HCT116 (cell line): ENCODE results near the gene PNPLA2. TPM values are rescaled to one million over a fixed set of nuclear protein-coding genes. Genes with fewer than 3 reads are reported as not detected.

ENCODE experiments used
- ATAC-seq: fragments of 200-7000 bp; cut with Tn5 transposase; 2 replicates; pipeline ENCODE4 v1.9.1; 2020; ENCODE audit warnings: mild to moderate bottlenecking, moderate library complexity
- BruUV-seq: library from RNA; stranded (reverse); fragments of 400-500 nt; replicated peaks from 2 replicates; lab custom pipeline; 2021; lab: Mats Ljungman, UMichigan
- CTCF ChIA-PET: fragments of 300-600 bp; sonication (Branson Sonifier 250); formaldehyde crosslinking; loops from one replicate; lab custom pipeline; 2021; ENCODE audit warnings: antibody characterized with exemption; lab: Charles Lee
- POLR2A ChIA-PET: fragments of 300-600, 350-600 bp; sonication (Branson Sonifier 250); formaldehyde crosslinking; loops from one replicate; lab custom pipeline; 2021; ENCODE audit warnings: antibody characterized with exemption; lab: Charles Lee
- RAD21 ChIA-PET, 2 experiments: fragments of 300-600 bp; sonication (Branson Sonifier 250); formaldehyde crosslinking; loops; one replicate each; lab custom pipeline; 2023; ENCODE audit warnings: low total read pairs in 2 of 2; ENCODE audit not compliant: uncharacterized antibody in 2 of 2, unreplicated experiment in 2 of 2, low non-redundant PET in 1 of 2; lab: Charles Lee
- DNase-seq: peaks from one replicate; pipeline ENCODE4 v3.0.0-alpha.2; 2010; ENCODE audit warnings: low read depth, low spot score
- H2AFZ ChIP-seq: fragments of 200-600 bp; shearing (Covaris generic), sonication (generic); 2 replicates; pipeline ENCODE4 v1.6.1; 2017; ENCODE audit warnings: low read depth, mixed run types, mixed read lengths, antibody characterized with exemption, low read length; ENCODE audit not compliant: poor library complexity, severe bottlenecking
- H3K27ac ChIP-seq: 2 replicates; pipeline ENCODE4 v1.5.1; 2012; ENCODE audit warnings: low read depth, low read length
- H3K27me3 ChIP-seq: fragments of 200-600 bp; sonication (generic); 2 replicates; pipeline ENCODE4 v1.6.1; 2016; ENCODE audit warnings: mixed run types, low read length, mixed read lengths; ENCODE audit not compliant: insufficient read depth
- H3K36me3 ChIP-seq, 2 experiments: fragments of 200-500 bp in 1 of 2; fragments of 200-600 bp in 1 of 2; sonication (Bioruptor generic) in 1 of 2; sonication (generic) in 1 of 2; 2 replicates each; pipeline versions ENCODE4 v1.5.1 to v1.6.1; 2014 to 2016; ENCODE audit warnings: low read length in 2 of 2, inconsistent platforms in 1 of 2, mixed read lengths in 1 of 2, mixed run types in 1 of 2; ENCODE audit not compliant: insufficient read depth in 2 of 2, control insufficient read depth in 1 of 2
- H3K4me1 ChIP-seq, 2 experiments: fragments of 200-600 bp in 1 of 2; sonication (generic) in 1 of 2; 2 replicates each; pipeline versions ENCODE4 v1.5.1 to v1.6.1; 2012 to 2017; ENCODE audit warnings: low read length in 2 of 2, inconsistent platforms in 1 of 2, mild to moderate bottlenecking in 1 of 2, mixed read lengths in 1 of 2, mixed run types in 1 of 2, moderate library complexity in 1 of 2; ENCODE audit not compliant: insufficient read depth in 2 of 2, control insufficient read depth in 1 of 2
- H3K4me2 ChIP-seq: fragments of 200-600 bp; sonication (generic); 2 replicates; pipeline ENCODE4 v1.6.1; 2017; ENCODE audit warnings: mixed run types, low read length, mixed read lengths
- H3K4me3 ChIP-seq, 2 experiments: fragments of 200-600 bp in 1 of 2; sonication (generic) in 1 of 2; replicated peaks in 1 of 2; 2 replicates each; pipeline ENCODE4 v1.5.1; 2011 to 2016; ENCODE audit warnings: low read length in 2 of 2, control low read depth in 1 of 2, low read depth in 1 of 2, mild to moderate bottlenecking in 1 of 2, mixed read lengths in 1 of 2, mixed run types in 1 of 2
- H3K79me2 ChIP-seq: fragments of 200-600 bp; sonication (generic); 2 replicates; pipeline ENCODE4 v1.6.1; 2017; ENCODE audit warnings: mild to moderate bottlenecking, mixed run types, low read length, moderate library complexity, mixed read lengths; ENCODE audit not compliant: insufficient read depth
- H3K9ac ChIP-seq: fragments of 200-600 bp; sonication (generic); 2 replicates; pipeline ENCODE4 v1.6.1; 2016; ENCODE audit warnings: low read length, mixed read lengths
- H3K9me2 ChIP-seq: fragments of 200-600 bp; sonication (generic), shearing (Covaris generic); 2 replicates; pipeline ENCODE4 v1.6.1; 2017; ENCODE audit warnings: mixed run types, mild to moderate bottlenecking, moderate library complexity; ENCODE audit not compliant: insufficient read depth
- H3K9me3 ChIP-seq, 2 experiments: fragments of 200-500 bp in 1 of 2; fragments of 200-600 bp in 1 of 2; sonication (Bioruptor generic) in 1 of 2; sonication (generic) in 1 of 2; 2 replicates each; pipeline ENCODE4 v1.6.1; 2014 to 2017; ENCODE audit warnings: low read length in 2 of 2, mixed read lengths in 2 of 2, inconsistent platforms in 1 of 2, low read depth in 1 of 2, mild to moderate bottlenecking in 1 of 2, mixed run types in 1 of 2, moderate library complexity in 1 of 2; ENCODE audit not compliant: control insufficient read depth in 1 of 2, insufficient read depth in 1 of 2
- H4K20me1 ChIP-seq: fragments of 200-600 bp; sonication (generic), shearing (Covaris generic); 2 replicates; pipeline ENCODE4 v1.6.1; 2017; ENCODE audit warnings: mixed run types, mild to moderate bottlenecking, moderate library complexity; ENCODE audit not compliant: insufficient read depth
- CBX3 ChIP-seq: IDR thresholded peaks from 2 replicates; pipeline ENCODE4 v1.6.1; 2012; ENCODE audit warnings: low read depth
- EGR1 ChIP-seq: IDR thresholded peaks from 2 replicates; pipeline ENCODE4 v1.6.1; 2012; ENCODE audit warnings: low read depth
- ELF1 ChIP-seq: IDR thresholded peaks from 2 replicates; pipeline ENCODE4 v1.6.1; 2012; ENCODE audit warnings: low read depth, borderline replicate concordance
- JUND ChIP-seq: IDR thresholded peaks from 2 replicates; pipeline ENCODE4 v1.6.1; 2012
- POLR2A ChIP-seq: IDR thresholded peaks from 2 replicates; pipeline ENCODE4 v1.7.0; 2011; ENCODE audit warnings: borderline replicate concordance; ENCODE audit not compliant: insufficient read depth, insufficient read length; ENCODE audit errors: extremely low read depth
- RAD21 ChIP-seq: IDR thresholded peaks from 2 replicates; pipeline ENCODE4 v1.6.1; 2012; ENCODE audit warnings: low read depth, mild to moderate bottlenecking
- SIN3A ChIP-seq: IDR thresholded peaks from 2 replicates; pipeline ENCODE4 v1.6.1; 2012; ENCODE audit warnings: low read depth
- SP1 ChIP-seq: IDR thresholded peaks from 2 replicates; pipeline ENCODE4 v1.6.1; 2012; ENCODE audit warnings: low read depth
- TCF7L2 ChIP-seq: IDR thresholded peaks from 2 replicates; pipeline ENCODE4 v1.7.0; 2011; ENCODE audit warnings: borderline replicate concordance, inconsistent platforms; ENCODE audit not compliant: insufficient read depth, insufficient read length; ENCODE audit errors: extremely low read depth
- YY1 ChIP-seq: IDR thresholded peaks from 2 replicates; pipeline ENCODE4 v1.6.1; 2011; ENCODE audit warnings: low read length, low read depth, moderate library complexity, mild to moderate bottlenecking; ENCODE audit not compliant: insufficient replicate concordance; ENCODE audit errors: extremely low read depth
- ZFX ChIP-seq: fragments of 450-650 bp; IDR thresholded peaks from 2 replicates; pipeline ENCODE4 v1.6.1; 2017
- ZNF274 ChIP-seq: fragments of 200-500 bp; sonication (Bioruptor generic); IDR thresholded peaks from 2 replicates; pipeline ENCODE4 v1.6.1; 2014; ENCODE audit warnings: mild to moderate bottlenecking, low read depth, low read length, inconsistent platforms
- intact Hi-C: fragments of 100-400 bp; cut with micrococcal nuclease; formaldehyde crosslinking; loops from 2 replicates; pipeline ENCODE4 v1.10.0; 2022
- total RNA-seq: library from RNA; stranded (reverse); gene quantifications from one replicate; pipeline ENCODE4 v1.2.1, GENCODE V29; 2021; ENCODE audit not compliant: unreplicated experiment
- TF ChIP-seq, protein P1 (sequence below), 3 experiments: fragments of 200-600 bp in 1 of 3; sonication (generic) in 1 of 3; IDR thresholded peaks in 2 of 3; conservative IDR thresholded peaks in 1 of 3; 2 replicates each; pipeline ENCODE4 v1.5.1; 2012 to 2017; ENCODE audit warnings: low read depth in 2 of 3, low read length in 2 of 3, antibody characterized with exemption in 1 of 3, borderline replicate concordance in 1 of 3, control low read depth in 1 of 3, mild to moderate bottlenecking in 1 of 3, mixed read lengths in 1 of 3, mixed run types in 1 of 3, moderate library complexity in 1 of 3; ENCODE audit not compliant: insufficient read depth in 1 of 3
- TF ChIP-seq, protein P2 (sequence below): IDR thresholded peaks from 2 replicates; pipeline ENCODE4 v1.6.1; 2012; ENCODE audit warnings: low read depth
- TF ChIP-seq, protein P3 (sequence below): IDR thresholded peaks from 2 replicates; pipeline ENCODE4 v1.6.1; 2012

The PNPLA2 gene
- total RNA-seq, 1 experiment from 2014 or later, result 124 TPM

DNA sequence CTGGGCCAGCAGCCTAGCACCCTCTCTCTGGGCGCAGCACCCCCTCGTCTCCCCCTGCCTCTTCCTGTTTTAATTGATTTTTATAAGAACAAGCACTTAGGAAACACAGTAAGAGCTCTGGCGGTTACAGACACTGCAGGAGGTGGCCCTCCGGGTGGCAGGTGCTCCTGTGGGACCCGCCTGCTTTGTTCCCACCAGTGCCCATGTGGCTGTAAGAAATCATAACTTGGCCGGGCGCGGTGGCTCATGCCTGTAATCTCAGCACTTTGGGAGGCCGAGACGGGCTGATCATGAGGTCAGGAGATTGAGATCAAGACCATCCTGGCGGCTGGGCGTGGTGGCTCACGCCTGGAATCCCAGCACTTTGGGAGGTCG is 42.4 kb downstream of the PNPLA2 start:
- ChIA-PET RAD21 (interaction anchor here in 1 of 2 experiments (1.0 kb wide), 1 partner anchor 15 kb away, joined by 3 read pairs; no protein-coding TSS in a partner anchor), POLR2A (no interaction called here), CTCF (no interaction called here)
- Histone ChIP-seq H2AFZ (no peak overlapping the region), H3K4me1 (peaks cover 7 to 26% of the 10 kb centered on the region in 2 experiments), H3K9me2 (no peaks in the 10 kb centered on the region), H3K27me3 (no peaks in the 10 kb centered on the region), H3K4me2 (no peak overlapping the region), H4K20me1 (no peaks in the 10 kb centered on the region), H3K36me3 (no peaks in the 10 kb centered on the region), H3K9ac (no peak overlapping the region), H3K79me2 (no peaks in the 10 kb centered on the region), H3K4me3 (no peak overlapping the region), H3K9me3 (no peaks in the 10 kb centered on the region), H3K27ac (no peak overlapping the region)
- intact Hi-C loops, result no loop called here
- no peak for TF ChIP-seq SIN3A
- no peak for TF ChIP-seq SP1
- TF ChIP-seq, protein P1, sequence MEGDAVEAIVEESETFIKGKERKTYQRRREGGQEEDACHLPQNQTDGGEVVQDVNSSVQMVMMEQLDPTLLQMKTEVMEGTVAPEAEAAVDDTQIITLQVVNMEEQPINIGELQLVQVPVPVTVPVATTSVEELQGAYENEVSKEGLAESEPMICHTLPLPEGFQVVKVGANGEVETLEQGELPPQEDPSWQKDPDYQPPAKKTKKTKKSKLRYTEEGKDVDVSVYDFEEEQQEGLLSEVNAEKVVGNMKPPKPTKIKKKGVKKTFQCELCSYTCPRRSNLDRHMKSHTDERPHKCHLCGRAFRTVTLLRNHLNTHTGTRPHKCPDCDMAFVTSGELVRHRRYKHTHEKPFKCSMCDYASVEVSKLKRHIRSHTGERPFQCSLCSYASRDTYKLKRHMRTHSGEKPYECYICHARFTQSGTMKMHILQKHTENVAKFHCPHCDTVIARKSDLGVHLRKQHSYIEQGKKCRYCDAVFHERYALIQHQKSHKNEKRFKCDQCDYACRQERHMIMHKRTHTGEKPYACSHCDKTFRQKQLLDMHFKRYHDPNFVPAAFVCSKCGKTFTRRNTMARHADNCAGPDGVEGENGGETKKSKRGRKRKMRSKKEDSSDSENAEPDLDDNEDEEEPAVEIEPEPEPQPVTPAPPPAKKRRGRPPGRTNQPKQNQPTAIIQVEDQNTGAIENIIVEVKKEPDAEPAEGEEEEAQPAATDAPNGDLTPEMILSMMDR (IDR thresholded peaks at IDR 0.05 in 2 of 3, conservative IDR thresholded peaks at IDR 0.05 in 1 of 3; ENCODE audit: borderline replicate concordance in 1 of 3, insufficient read depth in 1 of 3, low read depth in 2 of 3, low read length in 2 of 3), result no peak
- TF ChIP-seq, protein P2, sequence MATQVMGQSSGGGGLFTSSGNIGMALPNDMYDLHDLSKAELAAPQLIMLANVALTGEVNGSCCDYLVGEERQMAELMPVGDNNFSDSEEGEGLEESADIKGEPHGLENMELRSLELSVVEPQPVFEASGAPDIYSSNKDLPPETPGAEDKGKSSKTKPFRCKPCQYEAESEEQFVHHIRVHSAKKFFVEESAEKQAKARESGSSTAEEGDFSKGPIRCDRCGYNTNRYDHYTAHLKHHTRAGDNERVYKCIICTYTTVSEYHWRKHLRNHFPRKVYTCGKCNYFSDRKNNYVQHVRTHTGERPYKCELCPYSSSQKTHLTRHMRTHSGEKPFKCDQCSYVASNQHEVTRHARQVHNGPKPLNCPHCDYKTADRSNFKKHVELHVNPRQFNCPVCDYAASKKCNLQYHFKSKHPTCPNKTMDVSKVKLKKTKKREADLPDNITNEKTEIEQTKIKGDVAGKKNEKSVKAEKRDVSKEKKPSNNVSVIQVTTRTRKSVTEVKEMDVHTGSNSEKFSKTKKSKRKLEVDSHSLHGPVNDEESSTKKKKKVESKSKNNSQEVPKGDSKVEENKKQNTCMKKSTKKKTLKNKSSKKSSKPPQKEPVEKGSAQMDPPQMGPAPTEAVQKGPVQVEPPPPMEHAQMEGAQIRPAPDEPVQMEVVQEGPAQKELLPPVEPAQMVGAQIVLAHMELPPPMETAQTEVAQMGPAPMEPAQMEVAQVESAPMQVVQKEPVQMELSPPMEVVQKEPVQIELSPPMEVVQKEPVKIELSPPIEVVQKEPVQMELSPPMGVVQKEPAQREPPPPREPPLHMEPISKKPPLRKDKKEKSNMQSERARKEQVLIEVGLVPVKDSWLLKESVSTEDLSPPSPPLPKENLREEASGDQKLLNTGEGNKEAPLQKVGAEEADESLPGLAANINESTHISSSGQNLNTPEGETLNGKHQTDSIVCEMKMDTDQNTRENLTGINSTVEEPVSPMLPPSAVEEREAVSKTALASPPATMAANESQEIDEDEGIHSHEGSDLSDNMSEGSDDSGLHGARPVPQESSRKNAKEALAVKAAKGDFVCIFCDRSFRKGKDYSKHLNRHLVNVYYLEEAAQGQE, result no peak
- TF ChIP-seq YY1, result no peak
- no peak for TF ChIP-seq ELF1
- TF ChIP-seq ZFX, result no peak
- TF ChIP-seq RAD21, result no peak
- no peak for TF ChIP-seq ZNF274
- TF ChIP-seq, protein P3, sequence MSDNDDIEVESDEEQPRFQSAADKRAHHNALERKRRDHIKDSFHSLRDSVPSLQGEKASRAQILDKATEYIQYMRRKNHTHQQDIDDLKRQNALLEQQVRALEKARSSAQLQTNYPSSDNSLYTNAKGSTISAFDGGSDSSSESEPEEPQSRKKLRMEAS, result no peak
- no peak for TF ChIP-seq POLR2A
- TF ChIP-seq CBX3, result no peak
- TF ChIP-seq EGR1, result no peak
- no peak for TF ChIP-seq JUND
- TF ChIP-seq TCF7L2, result no peak
- no TSS peak for BruUV-seq
- DNase-seq (no peak), ATAC-seq (no peak)
